Iris pigment epithelial cell (primary cell): ENCODE data around the gene SMIM10L1.

Experiments
- DNase-seq: peaks from one replicate; pipeline ENCODE4 v3.0.0-alpha.2; 2011; ENCODE audit warnings: low read depth

The SMIM10L1 gene

DNA sequence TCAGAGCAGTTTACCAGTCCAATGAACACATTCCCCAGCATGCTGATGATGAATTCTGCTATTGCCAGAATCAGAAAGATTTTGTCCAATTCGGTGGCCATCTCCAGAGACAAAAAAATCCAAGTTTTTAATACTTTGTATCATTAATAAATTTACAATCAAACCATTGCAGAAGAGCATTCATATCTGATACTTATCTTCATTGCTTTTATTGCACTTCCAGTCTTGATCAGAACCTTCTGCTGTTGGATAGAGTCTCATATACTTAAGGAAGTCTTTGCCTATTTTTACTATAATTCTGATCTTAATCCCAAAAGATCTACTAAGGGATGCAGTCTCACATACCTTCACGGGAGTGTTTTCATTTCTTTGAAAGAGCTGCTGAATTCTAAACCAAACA lies 15.8 kb downstream of the SMIM10L1 start, which contains the start of gene TAS2R42:
Gene TAS2R42, minus strand, starts transcription at position 101 of the 400 bp plus-strand sequence. Its CDS starts 0 bp downstream, at position 101.
- DNase-seq, result no peak

GRCh38 chr12:11202811-11203210 lies 31.8 kb downstream of the SMIM10L1 start:
- DNase-seq, result peak; percentile 14

DNA sequence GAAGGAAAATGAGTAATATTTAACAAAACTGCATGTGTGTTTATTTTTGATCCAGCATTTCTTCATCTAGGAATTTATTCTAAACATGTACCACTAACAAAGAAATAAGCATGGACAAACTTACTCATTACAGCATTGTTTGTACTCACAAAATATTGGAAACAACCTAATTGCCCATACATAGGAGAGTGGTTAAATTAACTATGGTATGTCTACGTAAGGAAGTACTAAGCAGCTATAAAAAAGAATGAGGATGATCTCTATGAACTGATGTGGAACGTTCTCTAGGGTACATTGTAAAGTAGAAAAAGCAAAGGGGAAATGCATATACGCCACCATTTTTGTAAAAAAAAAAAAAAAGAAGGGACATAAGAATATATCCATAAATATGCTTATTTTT lies 33.2 kb downstream of the SMIM10L1 start:
- DNase-seq, result no peak

GRCh38 chr12:11209113-11209512 lies 38.1 kb downstream of the SMIM10L1 start:
- no peak for DNase-seq
